Inflammatory macrophage treated with lipopolysaccharide for 4 hours (primary cell): ENCODE results near the gene HOXA4.

ENCODE experiments used
- DNase-seq: peaks from one replicate; pipeline ENCODE4 v3.0.0-alpha.2; 2020

HOXA4 gene

GRCh38 chr7:27131390-27131819 lies 848 bp upstream of the HOXA4 start:
- no peak for DNase-seq

GRCh38 chr7:27129729-27130539 lies 623 bp downstream of the HOXA4 start:
- no peak for DNase-seq

GRCh38 chr7:27128776-27129728 lies 1.5 kb downstream of the HOXA4 start:
- DNase-seq: no peak

- DNase-seq: no peak
These were observed 2.5 kb downstream of the HOXA4 start for GRCh38 chr7:27128034-27128433.

- no peak for DNase-seq
These were observed 3.8 kb downstream of the HOXA4 start for GRCh38 chr7:27126596-27127327.

GRCh38 chr7:27125986-27126394 lies 4.6 kb downstream of the HOXA4 start:
- DNase-seq: no peak

- no peak for DNase-seq
These were observed 5.5 kb downstream of the HOXA4 start for GRCh38 chr7:27124902-27125689.

- DNase-seq: no peak
These were observed 6.3 kb downstream of the HOXA4 start for GRCh38 chr7:27124096-27124901.

- DNase-seq: no peak
These were observed 7.0 kb downstream of the HOXA4 start for GRCh38 chr7:27123477-27124053.

- DNase-seq: no peak
These were observed 7.5 kb downstream of the HOXA4 start for GRCh38 chr7:27123007-27123476.

GRCh38 chr7:27122077-27122910 lies 8.3 kb downstream of the HOXA4 start:
- no peak for DNase-seq

- no peak for DNase-seq
These were observed 8.9 kb downstream of the HOXA4 start for GRCh38 chr7:27121684-27122076.

GRCh38 chr7:27119412-27119911 lies 11.1 kb downstream of the HOXA4 start:
- no peak for DNase-seq

GRCh38 chr7:27118580-27118979 lies 12.0 kb downstream of the HOXA4 start:
- DNase-seq: no peak

- no peak for DNase-seq
These were observed 12.6 kb downstream of the HOXA4 start for GRCh38 chr7:27117887-27118491.

- no peak for DNase-seq
These were observed 13.3 kb downstream of the HOXA4 start for GRCh38 chr7:27116962-27117886.

- no peak for DNase-seq
These were observed 14.3 kb downstream of the HOXA4 start for GRCh38 chr7:27116031-27116961.
